Measurements from ENCODE around the gene RPRD2. TPM values are rescaled to one million over a fixed set of nuclear protein-coding genes. Genes with fewer than 3 reads are reported as not detected.

Gene RPRD2
- total RNA-seq, 2 experiments from 2014 or later, result 27.1 to 27.9 TPM

DNA sequence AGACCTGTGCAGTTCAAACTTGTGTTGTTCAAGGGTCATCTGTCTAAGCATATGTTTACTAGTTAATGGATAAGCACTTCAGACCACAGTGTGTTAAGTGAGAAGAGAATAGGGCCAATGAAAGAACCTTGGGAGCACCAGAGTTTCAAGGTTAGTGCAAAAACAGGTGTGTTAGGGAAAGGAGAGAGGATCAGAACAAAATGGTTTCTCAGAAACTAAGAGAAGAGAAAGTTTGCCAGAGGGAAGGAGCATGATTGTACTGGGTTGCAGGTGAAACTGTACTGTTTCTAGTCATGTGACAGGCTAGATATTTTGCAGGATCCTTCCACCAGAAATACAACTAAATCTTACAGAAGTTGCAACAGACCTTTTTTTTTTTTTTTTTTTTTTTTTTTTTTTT lies 23.3 kb downstream of the RPRD2 start:
- Histone ChIP-seq H3K4me3 (ENCODE audit: low read length) (no peak overlapping the region), H3K27ac (ENCODE audit: low read depth in 1 of 2, low read length in 2 of 2) (no peak overlapping the region), H3K27me3 (ENCODE audit: control insufficient read depth in 1 of 2, insufficient read depth in 2 of 2, low read length in 2 of 2) (no peaks in the 10 kb centered on the region), H3K9me3 (ENCODE audit: control insufficient read depth in 1 of 2, insufficient read depth in 1 of 2, low read length in 2 of 2) (no peaks in the 10 kb centered on the region), H3K4me1 (ENCODE audit: insufficient read depth, low read length) (peaks cover 28% of the 10 kb centered on the region), H3K36me3 (ENCODE audit: insufficient read depth, low read length) (peaks cover 6% of the 10 kb centered on the region)
- intact Hi-C loops (cut with DNase I, micrococcal nuclease), result no loop called here
- CTCF ChIA-PET, result no interaction called here
- DNase-seq (no peak), ATAC-seq (ENCODE audit: poor library complexity) (no peak)
- Mint-ChIP-seq H3K27ac (peak overlapping the region; percentile 47), H3K4me3 (no peak overlapping the region), H3K27me3 (no peaks in the 10 kb centered on the region), H3K9me3 (no peaks in the 10 kb centered on the region), H3K4me1 (ENCODE audit: low read depth) (peaks cover 63% of the 10 kb centered on the region), H3K36me3 (ENCODE audit: low read depth) (peaks cover 14% of the 10 kb centered on the region)
- POLR2A ChIA-PET, result interaction anchor here (1.5 kb wide), 1 partner anchor 24 kb away, joined by 3 read pairs; no protein-coding TSS in a partner anchor
- TF ChIP-seq CTCF (IDR thresholded peaks at IDR 0.05), result no peak

DNA sequence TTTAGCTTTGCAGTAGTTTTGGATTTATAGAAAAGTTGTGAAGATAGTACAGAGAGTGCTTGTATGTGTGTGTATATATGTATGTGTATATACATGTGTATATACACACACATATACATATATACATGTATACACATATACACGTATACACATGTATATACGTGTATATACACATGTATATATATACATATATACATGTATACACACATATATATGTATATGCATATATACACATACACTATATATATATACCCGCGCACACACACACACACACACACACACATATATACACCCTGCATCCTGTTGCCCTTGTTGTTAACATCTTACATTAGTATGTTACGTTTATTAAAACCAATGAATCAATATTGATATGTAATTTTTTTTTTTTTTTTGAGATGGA lies 24.3 kb downstream of the RPRD2 start:
- H3K4me1 ChIP-seq (ENCODE audit: insufficient read depth, low read length), result peaks cover 30% of the 10 kb centered on the region
- no peaks in the 10 kb centered on the region for H3K9me3 ChIP-seq (ENCODE audit: control insufficient read depth in 1 of 2, insufficient read depth in 1 of 2, low read length in 2 of 2)
- no peak overlapping the region for H3K27ac Mint-ChIP-seq
- H3K27me3 ChIP-seq (ENCODE audit: control insufficient read depth in 1 of 2, insufficient read depth in 2 of 2, low read length in 2 of 2), result no peaks in the 10 kb centered on the region
- no peak overlapping the region for H3K27ac ChIP-seq (ENCODE audit: low read depth in 1 of 2, low read length in 2 of 2)
- CTCF ChIA-PET, result no interaction called here
- DNase-seq, result no peak
- no peak for ATAC-seq (ENCODE audit: poor library complexity)
- peaks cover 71% of the 10 kb centered on the region for H3K4me1 Mint-ChIP-seq (ENCODE audit: low read depth)
- H3K4me3 Mint-ChIP-seq, result no peak overlapping the region
- H3K36me3 ChIP-seq (ENCODE audit: insufficient read depth, low read length), result peaks cover 8% of the 10 kb centered on the region
- H3K36me3 Mint-ChIP-seq (ENCODE audit: low read depth), result peaks cover 22% of the 10 kb centered on the region
- no peaks in the 10 kb centered on the region for H3K27me3 Mint-ChIP-seq
- intact Hi-C loops (cut with DNase I, micrococcal nuclease), result no loop called here
- TF ChIP-seq CTCF (IDR thresholded peaks at IDR 0.05), result no peak
- no peaks in the 10 kb centered on the region for H3K9me3 Mint-ChIP-seq
- POLR2A ChIA-PET, result interaction anchor here (1.5 kb wide), 1 partner anchor 25 kb away, joined by 3 read pairs; no protein-coding TSS in a partner anchor
- no peak overlapping the region for H3K4me3 ChIP-seq (ENCODE audit: low read length)

DNA sequence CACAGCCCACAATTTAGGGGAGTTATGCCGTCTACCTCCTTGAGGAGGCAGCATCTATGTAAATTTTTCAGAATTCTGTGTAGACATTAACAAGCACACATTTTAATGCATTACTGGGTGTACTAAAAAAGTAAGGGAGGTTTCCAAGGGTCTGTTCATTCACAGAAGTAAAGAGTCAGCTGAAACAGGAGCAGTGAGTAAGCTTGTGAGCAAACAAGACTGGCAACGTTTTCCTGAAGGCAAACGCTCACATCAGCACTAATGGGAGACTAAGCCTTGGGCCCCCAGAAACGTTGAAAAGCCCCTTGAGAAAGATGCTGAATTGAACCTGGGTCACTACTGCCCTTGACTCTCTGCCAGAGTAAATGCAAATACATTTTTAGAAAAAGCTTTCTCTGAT lies 25.7 kb downstream of the RPRD2 start:
- ATAC-seq (ENCODE audit: poor library complexity) (no peak), DNase-seq (no peak)
- Mint-ChIP-seq H3K36me3 (ENCODE audit: low read depth) (peaks cover 21% of the 10 kb centered on the region), H3K4me3 (no peak overlapping the region), H3K4me1 (ENCODE audit: low read depth) (peaks cover 59% of the 10 kb centered on the region), H3K27me3 (no peaks in the 10 kb centered on the region), H3K27ac (peak overlapping the region; percentile 6), H3K9me3 (no peaks in the 10 kb centered on the region)
- Histone ChIP-seq H3K27ac (ENCODE audit: low read depth in 1 of 2, low read length in 2 of 2) (no peak overlapping the region), H3K27me3 (ENCODE audit: control insufficient read depth in 1 of 2, insufficient read depth in 2 of 2, low read length in 2 of 2) (no peaks in the 10 kb centered on the region), H3K4me3 (ENCODE audit: low read length) (no peak overlapping the region), H3K9me3 (ENCODE audit: control insufficient read depth in 1 of 2, insufficient read depth in 1 of 2, low read length in 2 of 2) (no peaks in the 10 kb centered on the region), H3K4me1 (ENCODE audit: insufficient read depth, low read length) (peaks cover 28% of the 10 kb centered on the region), H3K36me3 (ENCODE audit: insufficient read depth, low read length) (peaks cover 8% of the 10 kb centered on the region)
- no peak for TF ChIP-seq CTCF (IDR thresholded peaks at IDR 0.05)
- CTCF ChIA-PET, result interaction anchor here (0.8 kb wide), 1 partner anchor 22 kb away, joined by 3 read pairs; no protein-coding TSS in a partner anchor
- POLR2A ChIA-PET, result interaction anchor here (1.2 to 2.9 kb wide), 2 partner anchors 16 to 25 kb away, joined by 3 to 14 read pairs; partner anchors contain the start of gene RPRD2
- intact Hi-C loops (cut with DNase I, micrococcal nuclease), result no loop called here
